ENCODE data around the gene TMEM119. TPM values are rescaled to one million over a fixed set of nuclear protein-coding genes. Genes with fewer than 3 reads are reported as not detected.
"Not testable (repeated sequence)": the region's sequence is repeated elsewhere in the genome, so short reads cannot be mapped to it uniquely, and the experiment has no call there.

The TMEM119 gene
- total and polyA plus RNA-seq, 2 experiments from 2014 or later, result 54.4 to 69.7 TPM

- no peaks in the 10 kb centered on the region for H3K9me3 ChIP-seq (ENCODE audit: low read depth)
- TF ChIP-seq EZH2 (IDR thresholded peaks at IDR 0.05; ENCODE audit: borderline replicate concordance) (no peak), CTCF (IDR thresholded peaks at IDR 0.05; ENCODE audit: poor library complexity) (no peak), EZH2phosphoT487 (IDR thresholded peaks at IDR 0.05; ENCODE audit: low read depth, severe bottlenecking, unreplicated experiment) (no peak)
- H3K27me3 ChIP-seq, result no peaks in the 10 kb centered on the region
- peaks cover 28% of the 10 kb centered on the region for H3K4me1 ChIP-seq (ENCODE audit: insufficient read depth)
- H2AFZ ChIP-seq, result no peak within 1 kb of the TSS
- WGBS (ENCODE audit: low lambda C conversion rate, missing lambda C conversion rate), result 90% methylated on average over 14 of the region's 14 CpGs
- no peaks in the 10 kb centered on the region for H3K36me3 ChIP-seq (replicated peaks; ENCODE audit: insufficient read depth, low read depth)
- H3K79me2 ChIP-seq, result no peaks in the 10 kb centered on the region
- H4K20me1 ChIP-seq (ENCODE audit: insufficient read depth, poor library complexity, severe bottlenecking), result no peaks in the 10 kb centered on the region
- H3K9me2 ChIP-seq (replicated peaks; ENCODE audit: insufficient read depth), result no peaks in the 10 kb centered on the region
- no peak within 1 kb of the TSS for H3K4me2 ChIP-seq
- H3K27ac ChIP-seq, result no peak within 1 kb of the TSS
- no peak within 1 kb of the TSS for H3K4me3 ChIP-seq
- DNase-seq (ENCODE audit: low spot score), result no peak
Measured at GRCh38 chr12:108633534-108634248, 35.8 kb upstream of the TMEM119 start, which contains the start of gene SELPLG. SELPLG (minus strand) TSS chr12:108633894; CDS start chr12:108624307, 9,587 bp downstream.

- Histone ChIP-seq H3K9me2 (replicated peaks; ENCODE audit: insufficient read depth) (no peaks in the 10 kb centered on the region), H3K27ac (no peak overlapping the region), H3K4me3 (no peak overlapping the region), H3K27me3 (no peaks in the 10 kb centered on the region), H3K79me2 (no peaks in the 10 kb centered on the region), H3K9me3 (ENCODE audit: low read depth) (no peaks in the 10 kb centered on the region), H2AFZ (no peak overlapping the region), H4K20me1 (ENCODE audit: insufficient read depth, poor library complexity, severe bottlenecking) (no peaks in the 10 kb centered on the region), H3K4me2 (no peak overlapping the region), H3K36me3 (replicated peaks; ENCODE audit: insufficient read depth, low read depth) (no peaks in the 10 kb centered on the region), H3K4me1 (ENCODE audit: insufficient read depth) (peaks cover 30% of the 10 kb centered on the region)
- 97% methylated on average over 7 of the region's 7 CpGs for WGBS (ENCODE audit: low lambda C conversion rate, missing lambda C conversion rate)
- TF ChIP-seq EZH2phosphoT487 (IDR thresholded peaks at IDR 0.05; ENCODE audit: low read depth, severe bottlenecking, unreplicated experiment), result no peak
- no peak for TF ChIP-seq CTCF (IDR thresholded peaks at IDR 0.05; ENCODE audit: poor library complexity)
- TF ChIP-seq EZH2 (IDR thresholded peaks at IDR 0.05; ENCODE audit: borderline replicate concordance), result no peak
- no peak for DNase-seq (ENCODE audit: low spot score)
Measured at GRCh38 chr12:108633081-108633533, 35.2 kb upstream of the TMEM119 start.

GRCh38 chr12:108631261-108631660, 33.4 kb upstream of the TMEM119 start:
- DNase-seq (ENCODE audit: low spot score); H3K79me2 ChIP-seq; H3K27me3 ChIP-seq; H3K9me2 ChIP-seq (replicated peaks; ENCODE audit: insufficient read depth); H4K20me1 ChIP-seq (ENCODE audit: insufficient read depth, poor library complexity, severe bottlenecking); H3K27ac ChIP-seq; H3K4me2 ChIP-seq; H3K9me3 ChIP-seq (ENCODE audit: low read depth); H3K36me3 ChIP-seq (replicated peaks; ENCODE audit: insufficient read depth, low read depth); H3K4me3 ChIP-seq; H2AFZ ChIP-seq: not testable (repeated sequence)
- peaks cover 25% of the 10 kb centered on the region for H3K4me1 ChIP-seq (ENCODE audit: insufficient read depth)
- WGBS (ENCODE audit: low lambda C conversion rate, missing lambda C conversion rate), result 77% methylated on average over 4 of the region's 4 CpGs

- no peak for DNase-seq (ENCODE audit: low spot score)
- no peak overlapping the region for H2AFZ ChIP-seq
- H3K4me1 ChIP-seq (ENCODE audit: insufficient read depth), result peaks cover 25% of the 10 kb centered on the region
- H3K36me3 ChIP-seq (replicated peaks; ENCODE audit: insufficient read depth, low read depth), result no peaks in the 10 kb centered on the region
- WGBS (ENCODE audit: low lambda C conversion rate, missing lambda C conversion rate), result 70% methylated on average over 9 of the region's 9 CpGs
- TF ChIP-seq EZH2phosphoT487 (IDR thresholded peaks at IDR 0.05; ENCODE audit: low read depth, severe bottlenecking, unreplicated experiment) (no peak), EZH2 (IDR thresholded peaks at IDR 0.05; ENCODE audit: borderline replicate concordance) (no peak), CTCF (IDR thresholded peaks at IDR 0.05; ENCODE audit: poor library complexity) (no peak)
- H4K20me1 ChIP-seq (ENCODE audit: insufficient read depth, poor library complexity, severe bottlenecking), result no peaks in the 10 kb centered on the region
- H3K4me2 ChIP-seq, result no peak overlapping the region
- no peaks in the 10 kb centered on the region for H3K9me3 ChIP-seq (ENCODE audit: low read depth)
- H3K4me3 ChIP-seq, result no peak overlapping the region
- H3K27me3 ChIP-seq, result no peaks in the 10 kb centered on the region
- H3K9me2 ChIP-seq (replicated peaks; ENCODE audit: insufficient read depth), result no peaks in the 10 kb centered on the region
- H3K79me2 ChIP-seq, result no peaks in the 10 kb centered on the region
- peak overlapping the region; percentile 80 for H3K27ac ChIP-seq
Measured at GRCh38 chr12:108630481-108631207, 32.8 kb upstream of the TMEM119 start.
